Breast epithelium (tissue), 4 donors: ENCODE data around the gene GPNMB. TPM values are rescaled to one million over a fixed set of nuclear protein-coding genes. Genes with fewer than 3 reads are reported as not detected.
"Not testable (repeated sequence)": the region's sequence is repeated elsewhere in the genome, so short reads cannot be mapped to it uniquely, and the experiment has no call there.

Experiments used
- DNase-seq, 2 donors: peaks; one replicate each; pipeline ENCODE4 v3.0.0-alpha.2; 2019; ENCODE audit warnings: low spot score in 2 of 2
- H3K27ac ChIP-seq, 2 donors: fragments of 200-600 bp; sonication (generic) in 1 of 2; one replicate each; pipeline ENCODE4 v1.5.1; 2016 to 2019; ENCODE audit warnings: mild to moderate bottlenecking in 1 of 2
- H3K27me3 ChIP-seq, 2 donors: fragments of 200-600 bp; sonication (generic) in 1 of 2; one replicate each; pipeline versions ENCODE4 v1.5.1 to v1.6.0; 2017 to 2019; ENCODE audit warnings: control low read depth in 1 of 2, mild to moderate bottlenecking in 1 of 2
- H3K36me3 ChIP-seq: fragments of 200-600 bp; one replicate; pipeline ENCODE4 v1.5.1; 2019
- H3K4me1 ChIP-seq, 2 donors: fragments of 200-600 bp; sonication (generic); one replicate each; pipeline ENCODE4 v1.5.1; 2016 to 2019; ENCODE audit warnings: control low read depth in 1 of 2
- H3K4me3 ChIP-seq, 3 donors: fragments of 200-600 bp; sonication (generic); 1 replicate in 2 of 3; 2 replicates in 1 of 3; pipeline ENCODE4 v1.5.1; 2016 to 2019; ENCODE audit warnings: mild to moderate bottlenecking in 3 of 3, moderate library complexity in 2 of 3
- H3K9me3 ChIP-seq, 2 donors: fragments of 200-600 bp; sonication (generic) in 1 of 2; one replicate each; pipeline ENCODE4 v1.5.1; 2016 to 2019; ENCODE audit warnings: control low read depth in 1 of 2
- CTCF ChIP-seq, 3 donors: fragments of 450-650 bp; IDR thresholded peaks; one replicate each; pipeline ENCODE4 v1.5.1; 2016 to 2017; ENCODE audit warnings: antibody characterized with exemption in 3 of 3, mild to moderate bottlenecking in 3 of 3, moderate library complexity in 3 of 3
- POLR2A ChIP-seq: fragments of 450-650 bp; IDR thresholded peaks from one replicate; pipeline ENCODE4 v1.6.1; 2016; ENCODE audit warnings: antibody characterized with exemption, mild to moderate bottlenecking, moderate library complexity
- POLR2AphosphoS5 ChIP-seq, 3 donors: sonication (generic); formaldehyde crosslinking; IDR thresholded peaks; one replicate each; pipeline ENCODE4 v1.6.1; 2017; ENCODE audit warnings: antibody characterized with exemption in 3 of 3
- intact Hi-C: fragments of 100-400 bp; cut with DNase I; formaldehyde crosslinking; loops from one replicate; pipeline ENCODE4 v1.15.1; 2023; ENCODE audit warnings: low total_unique reads
- total RNA-seq, 3 donors: library from RNA; depleted of rRNA; stranded (reverse); fragments of >200 nt; gene quantifications; one replicate each; pipeline ENCODE4 v1.1.0, GENCODE V29; 2016

GPNMB gene
- 100 to 1,000 TPM in 2 of 3 donors, 10 to 100 TPM in 1; 86.9 to 460 (median 335) TPM for total RNA-seq

- intact Hi-C loops: no loop called here
- Histone ChIP-seq H3K9me3 (no peaks in the 10 kb centered on the region), H3K4me1 (peaks cover 5% of the 10 kb centered on the region in 2 donors), H3K27me3 (no peaks in the 10 kb centered on the region), H3K27ac (peak within 1 kb of the TSS; percentile 80 to 95), H3K4me3 (peak within 1 kb of the TSS; percentile 55 to 74 (median 70)), H3K36me3 (no peaks in the 10 kb centered on the region)
- peak in 1 of 2 donors; percentile 83 for DNase-seq
- TF ChIP-seq CTCF (IDR thresholded peaks at IDR 0.05) (no peak), POLR2AphosphoS5 (IDR thresholded peaks at IDR 0.05) (peak in 2 of 3 donors; percentile 59 to 83), POLR2A (peak; percentile 62)
Measured at GRCh38 chr7:23246555-23246954, at the start of gene GPNMB. GPNMB (plus strand) TSS chr7:23246775; CDS start chr7:23246858, 83 bp downstream.

- intact Hi-C loops, H3K36me3 ChIP-seq, DNase-seq, H3K4me1 ChIP-seq, H3K9me3 ChIP-seq, H3K27me3 ChIP-seq, H3K27ac ChIP-seq, H3K4me3 ChIP-seq: not testable (repeated sequence)
Measured at GRCh38 chr7:23197745-23198144, 48.8 kb upstream of the GPNMB start.

- no peak overlapping the region for H3K27ac ChIP-seq
- DNase-seq: no peak
- intact Hi-C loops: no loop called here
- no peaks in the 10 kb centered on the region for H3K4me1 ChIP-seq
- TF ChIP-seq POLR2A (no peak), CTCF (IDR thresholded peaks at IDR 0.05) (no peak), POLR2AphosphoS5 (IDR thresholded peaks at IDR 0.05) (no peak)
- peaks cover 9% of the 10 kb centered on the region for H3K36me3 ChIP-seq
- H3K9me3 ChIP-seq: no peaks in the 10 kb centered on the region
- no peaks in the 10 kb centered on the region for H3K27me3 ChIP-seq
- H3K4me3 ChIP-seq: no peak overlapping the region
Measured at GRCh38 chr7:23200331-23200730, 46.2 kb upstream of the GPNMB start.

GRCh38 chr7:23204241-23204640 is 42.3 kb upstream of the GPNMB start:
- Histone ChIP-seq H3K9me3 (no peaks in the 10 kb centered on the region), H3K4me1 (no peaks in the 10 kb centered on the region), H3K4me3 (no peak overlapping the region), H3K27ac (no peak overlapping the region), H3K27me3 (no peaks in the 10 kb centered on the region), H3K36me3 (peaks cover 5% of the 10 kb centered on the region)
- no peak for DNase-seq
- TF ChIP-seq POLR2AphosphoS5 (IDR thresholded peaks at IDR 0.05) (no peak), CTCF (IDR thresholded peaks at IDR 0.05) (no peak), POLR2A (no peak)
- intact Hi-C loops: no loop called here

GRCh38 chr7:23205577-23205908 is 41.0 kb upstream of the GPNMB start:
- Histone ChIP-seq H3K4me3 (peak overlapping the region; percentile 24 to 64 (median 45)), H3K27ac (no peak overlapping the region), H3K36me3 (peaks cover 3% of the 10 kb centered on the region), H3K27me3 (no peaks in the 10 kb centered on the region), H3K9me3 (no peaks in the 10 kb centered on the region), H3K4me1 (no peaks in the 10 kb centered on the region)
- intact Hi-C loops: no loop called here
- TF ChIP-seq POLR2AphosphoS5 (IDR thresholded peaks at IDR 0.05) (no peak), POLR2A (no peak), CTCF (IDR thresholded peaks at IDR 0.05) (no peak)
- no peak for DNase-seq
